AG08396 (cell line): ENCODE results near the gene ADIRF.
"Not testable (repeated sequence)": the region's sequence is repeated elsewhere in the genome, so short reads cannot be mapped to it uniquely, and the experiment has no call there.

Experiments used
- DNase-seq: peaks from one replicate; pipeline ENCODE4 v3.0.0; 2012; ENCODE audit warnings: low spot score, mixed read lengths

Gene ADIRF

DNA sequence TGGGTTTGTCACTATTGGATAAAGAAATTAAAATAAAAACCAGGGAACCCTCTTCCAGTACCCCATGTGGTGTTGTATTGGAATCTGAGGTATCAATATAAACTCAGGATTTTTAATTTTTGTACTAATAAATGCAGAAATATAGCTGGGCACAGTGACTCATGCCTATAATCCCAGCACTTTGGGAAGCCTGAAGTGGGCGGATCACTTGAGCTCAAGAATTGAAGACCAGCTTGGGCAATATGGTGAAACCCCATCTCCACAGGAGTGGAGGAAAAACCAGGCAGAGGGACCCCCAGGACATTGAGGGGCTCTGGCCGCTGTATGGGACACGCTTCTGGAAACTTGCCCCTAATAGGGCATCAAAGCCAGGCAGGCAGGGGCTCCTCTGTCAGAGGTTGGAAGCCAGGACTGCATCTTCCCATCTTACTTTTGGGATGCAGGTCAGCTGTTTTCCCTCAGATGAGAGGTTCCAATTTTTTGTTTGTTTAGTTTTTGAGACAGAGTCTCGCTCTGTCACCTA lies 11.1 kb downstream of the ADIRF start:
- DNase-seq, result peak; percentile 2

DNA sequence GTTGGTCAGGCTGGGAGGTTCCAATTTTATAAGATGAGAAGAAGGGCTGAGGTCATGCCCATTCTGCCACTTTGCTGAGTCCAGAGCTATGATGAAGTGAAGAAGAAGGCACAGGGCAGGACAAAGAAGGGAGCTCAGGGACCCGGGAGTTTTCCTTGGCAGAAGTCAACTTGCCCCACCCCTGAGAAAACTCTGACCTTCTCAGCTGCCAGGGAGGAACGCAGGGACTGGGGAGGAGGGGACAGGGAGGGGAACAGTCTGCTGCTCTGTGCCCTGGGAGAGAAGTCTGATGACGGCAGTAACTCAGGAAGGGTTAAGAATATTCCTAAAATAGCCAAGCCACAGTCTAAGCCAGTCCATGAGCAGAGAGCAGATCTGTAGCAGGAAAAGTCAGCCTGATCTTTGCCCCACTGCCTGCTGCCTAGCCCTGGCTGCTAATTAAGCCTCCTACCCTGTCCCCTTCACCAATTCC lies 11.7 kb downstream of the ADIRF start:
- peak; percentile 36 for DNase-seq

DNA sequence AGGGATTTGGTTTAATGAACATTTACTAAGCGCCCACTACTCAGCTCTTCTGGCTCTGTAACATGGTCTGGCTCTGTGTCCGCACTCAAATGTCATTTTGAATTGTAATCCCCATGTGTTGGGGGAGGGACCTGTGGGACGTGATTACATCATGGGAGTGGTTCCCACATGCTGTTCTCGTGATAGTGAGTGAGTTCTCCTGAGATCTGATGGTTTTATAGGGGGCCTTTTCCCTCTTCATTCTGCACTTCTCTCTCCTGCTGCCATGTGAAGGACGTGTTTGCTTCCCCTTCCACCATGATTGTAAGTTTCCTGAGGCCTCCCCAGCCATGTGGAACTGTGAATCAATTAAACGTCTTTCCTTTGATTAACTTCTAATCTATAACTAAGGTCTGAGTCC lies 12.7 kb downstream of the ADIRF start:
- not testable (repeated sequence) for DNase-seq

DNA sequence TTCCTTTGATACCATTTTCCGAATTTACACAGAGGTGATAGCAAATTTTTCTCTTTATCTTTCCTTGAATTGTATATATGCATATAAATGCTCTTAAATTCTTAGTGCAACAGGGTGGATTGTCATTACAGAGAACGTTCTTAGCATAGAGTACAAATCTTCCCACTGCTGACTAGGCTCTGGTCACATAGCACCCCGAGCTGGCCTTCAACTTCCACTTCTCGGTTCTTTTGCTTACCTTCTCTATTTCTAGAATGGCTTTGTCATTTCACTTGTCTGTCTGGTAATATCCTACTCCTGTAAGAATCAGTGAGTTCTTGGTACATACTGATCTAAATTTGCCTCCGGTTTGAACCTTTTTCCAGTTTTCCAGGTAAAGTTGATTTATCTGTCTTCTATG lies 13.4 kb downstream of the ADIRF start:
- no peak for DNase-seq

DNA sequence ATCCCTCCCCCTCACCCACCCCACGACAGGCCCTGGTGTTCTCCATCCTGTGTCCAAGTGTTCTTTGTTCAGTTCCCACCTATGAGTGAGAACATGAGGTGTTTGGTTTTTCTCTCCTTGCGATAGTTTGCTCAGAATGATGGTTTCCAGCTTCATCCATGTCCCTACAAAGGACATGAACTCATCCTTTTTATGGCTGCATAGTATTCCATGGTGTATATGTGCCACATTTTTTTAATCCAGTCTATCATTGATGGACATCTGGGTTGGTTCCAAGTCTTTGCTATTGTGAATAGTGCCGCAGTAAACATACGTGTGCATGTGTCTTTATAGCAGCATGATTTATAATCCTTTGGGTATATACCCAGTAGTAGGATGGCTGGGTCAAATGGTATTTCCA lies 16.2 kb downstream of the ADIRF start:
- DNase-seq, result not testable (repeated sequence)

DNA sequence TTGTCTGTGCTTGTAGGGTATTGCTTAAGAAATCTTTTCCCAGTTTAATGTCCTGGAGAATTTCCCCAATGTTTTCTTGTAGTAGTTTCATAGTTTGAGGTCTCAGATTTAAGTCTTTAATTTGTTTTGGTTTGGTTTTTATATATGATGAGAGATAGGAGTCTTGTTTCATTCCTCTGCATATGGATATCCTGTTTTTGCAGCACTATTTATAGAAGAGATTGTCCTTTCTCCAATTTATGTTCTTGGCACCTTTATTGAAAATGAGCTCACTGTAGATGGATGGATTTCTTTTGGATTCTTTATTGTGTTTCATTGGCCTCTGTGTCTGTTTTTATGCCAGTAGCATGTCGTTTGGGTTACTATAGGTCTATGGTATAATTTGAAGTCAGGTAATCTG lies 20.2 kb downstream of the ADIRF start:
- no peak for DNase-seq

DNA sequence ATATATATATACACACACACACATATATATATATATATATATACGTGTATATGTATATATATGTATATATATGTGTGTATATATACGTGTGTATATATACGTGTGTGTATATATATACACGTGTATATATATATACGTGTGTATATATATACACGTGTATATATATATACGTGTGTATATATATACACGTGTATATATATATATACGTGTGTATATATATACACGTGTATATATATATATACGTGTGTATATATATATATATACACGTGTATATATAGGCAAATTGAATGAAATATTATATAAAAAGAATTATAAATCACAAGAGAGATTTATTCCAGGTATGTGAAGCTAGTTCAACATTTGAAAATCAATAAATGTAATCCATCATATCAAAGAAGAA lies 23.1 kb downstream of the ADIRF start:
- not testable (repeated sequence) for DNase-seq

DNA sequence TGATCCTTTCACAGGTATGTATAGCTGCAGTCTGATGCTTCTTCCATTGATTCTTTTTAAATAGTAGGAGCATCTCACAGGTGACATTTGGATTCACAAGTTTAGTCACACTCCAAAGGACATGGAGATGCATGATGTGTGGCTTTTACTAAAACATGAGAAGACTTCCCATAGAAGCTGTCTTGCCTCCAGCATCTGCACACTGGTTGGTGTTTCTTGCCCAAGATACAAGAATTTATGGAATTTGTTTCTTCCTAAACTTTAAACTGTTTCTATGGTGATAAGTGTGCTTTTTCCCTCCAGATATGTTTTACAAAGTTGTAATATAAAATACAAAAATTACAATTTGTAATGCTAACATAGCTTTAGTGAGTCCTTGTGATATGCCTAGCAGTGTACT lies 24.2 kb downstream of the ADIRF start:
- no peak for DNase-seq

DNA sequence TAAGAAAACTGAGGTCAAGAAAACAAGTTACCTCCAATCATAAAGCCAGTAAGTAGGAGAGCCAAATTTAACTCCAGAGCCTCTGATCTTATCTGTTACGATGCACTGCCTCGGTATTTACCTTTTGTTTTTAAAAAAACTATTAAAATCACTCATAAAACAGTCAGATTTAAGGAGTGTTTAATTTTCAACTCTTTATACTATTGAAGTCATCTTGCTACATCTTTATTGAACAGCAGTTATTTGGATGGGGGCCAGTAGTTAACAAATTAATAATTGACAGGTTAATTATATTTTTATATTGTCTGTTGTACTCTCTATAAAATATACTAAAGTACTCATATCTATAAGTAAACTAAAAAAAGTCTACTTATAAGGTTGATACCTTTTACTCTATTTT lies 24.6 kb downstream of the ADIRF start:
- DNase-seq, result no peak

DNA sequence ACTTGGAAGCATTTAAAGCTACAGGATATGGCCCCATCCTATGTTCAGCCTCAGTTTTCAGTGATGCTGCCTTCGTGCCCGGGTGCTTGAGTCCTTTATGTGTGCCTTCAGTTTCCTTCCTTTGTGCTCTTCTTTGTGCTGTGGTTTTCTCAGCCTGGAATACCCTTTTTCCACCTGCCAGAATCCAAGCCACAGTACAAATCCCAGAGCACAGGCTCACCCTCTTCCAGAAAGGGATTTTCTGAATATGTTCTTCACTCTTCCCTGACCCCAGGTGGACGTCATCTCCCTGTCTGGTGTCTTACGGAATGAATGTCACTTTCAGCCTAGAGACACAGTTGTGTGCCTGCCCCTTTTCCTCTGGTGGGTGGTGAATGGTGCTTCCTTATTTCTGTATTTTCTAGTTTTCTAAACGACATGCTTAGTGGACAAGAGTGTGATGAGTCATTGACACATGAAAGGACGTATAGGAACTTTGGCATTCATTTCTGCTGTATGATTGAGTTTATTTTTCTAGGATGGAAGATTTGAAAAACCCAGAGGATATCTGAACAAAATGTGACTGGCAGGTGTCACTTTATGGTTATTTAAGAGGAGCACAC lies 31.6 kb downstream of the ADIRF start:
- DNase-seq, result not testable (repeated sequence)

DNA sequence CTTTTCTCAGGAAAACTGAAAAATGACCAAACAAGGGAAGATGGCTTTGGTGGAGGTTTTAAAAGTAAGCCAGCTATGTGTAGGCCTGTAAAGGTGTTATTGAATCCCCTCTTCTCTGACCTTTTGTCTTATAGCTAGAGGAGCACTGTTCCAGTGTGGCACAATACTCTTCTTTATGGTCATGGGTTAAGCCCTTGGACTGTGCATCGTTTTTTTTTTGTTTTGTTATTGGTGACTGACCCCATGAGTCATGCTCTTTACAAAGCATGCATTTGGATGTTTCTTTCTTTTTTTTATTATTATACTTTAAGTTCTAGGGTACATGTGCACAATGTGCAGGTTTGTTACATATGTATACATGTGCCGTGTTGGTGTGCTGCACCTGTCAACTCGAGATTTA lies 32.2 kb downstream of the ADIRF start:
- no peak for DNase-seq

DNA sequence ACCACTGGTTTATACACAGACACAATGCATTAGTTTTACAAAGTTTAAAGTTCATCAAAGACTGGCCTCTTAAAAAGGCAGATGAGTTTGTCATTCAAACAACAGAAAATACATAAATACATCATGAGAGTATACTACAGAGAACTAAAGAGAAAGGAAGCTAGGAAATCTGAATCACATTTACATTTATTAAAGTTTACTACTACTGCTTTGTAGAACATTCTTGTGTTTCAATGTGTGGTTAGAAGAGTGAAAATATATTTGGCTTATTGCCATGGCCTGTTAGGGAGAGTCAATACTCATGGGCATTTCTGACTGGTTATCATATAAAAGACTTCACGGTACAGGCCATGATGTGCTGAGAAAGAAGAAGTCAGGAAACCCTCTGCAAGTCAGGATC lies 38.8 kb downstream of the ADIRF start:
- DNase-seq, result not testable (repeated sequence)

DNA sequence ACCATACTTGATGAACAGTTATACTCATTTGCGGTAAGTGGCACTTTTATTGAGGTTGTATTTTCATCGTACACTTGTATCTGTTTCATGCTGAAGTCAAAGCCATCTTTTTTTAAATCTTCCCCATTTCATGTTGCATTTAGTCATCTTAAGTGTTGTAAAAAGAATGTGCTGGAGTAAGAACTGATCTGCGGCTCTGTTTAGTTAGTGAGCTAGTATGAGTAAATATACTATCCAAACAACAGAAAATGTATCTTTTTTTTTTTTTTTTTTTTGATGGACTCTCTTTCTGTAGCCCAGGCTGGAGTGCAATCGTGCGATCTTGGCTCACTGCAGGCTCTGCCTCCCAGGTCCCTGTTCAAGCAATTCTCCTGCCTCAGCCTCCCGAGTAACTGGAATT lies 39.4 kb downstream of the ADIRF start:
- not testable (repeated sequence) for DNase-seq

DNA sequence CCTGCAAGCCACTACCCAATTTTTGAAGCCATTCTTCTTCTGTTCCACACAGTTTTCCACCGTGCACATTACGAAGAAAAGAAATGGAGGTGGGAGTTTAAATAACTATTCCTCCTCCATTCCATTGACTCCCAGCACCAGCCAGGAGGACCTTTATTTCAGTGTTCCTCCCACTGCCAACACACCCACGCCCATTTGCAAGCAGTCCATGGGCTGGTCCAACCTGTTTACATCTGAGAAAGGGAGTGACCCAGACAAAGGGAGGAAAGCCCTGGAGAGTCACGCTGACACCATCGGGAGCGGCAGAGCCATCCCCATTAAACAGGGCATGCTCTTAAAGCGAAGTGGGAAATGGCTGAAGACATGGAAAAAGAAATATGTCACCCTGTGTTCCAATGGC lies 40.0 kb downstream of the ADIRF start:
- DNase-seq, result not testable (repeated sequence)

DNA sequence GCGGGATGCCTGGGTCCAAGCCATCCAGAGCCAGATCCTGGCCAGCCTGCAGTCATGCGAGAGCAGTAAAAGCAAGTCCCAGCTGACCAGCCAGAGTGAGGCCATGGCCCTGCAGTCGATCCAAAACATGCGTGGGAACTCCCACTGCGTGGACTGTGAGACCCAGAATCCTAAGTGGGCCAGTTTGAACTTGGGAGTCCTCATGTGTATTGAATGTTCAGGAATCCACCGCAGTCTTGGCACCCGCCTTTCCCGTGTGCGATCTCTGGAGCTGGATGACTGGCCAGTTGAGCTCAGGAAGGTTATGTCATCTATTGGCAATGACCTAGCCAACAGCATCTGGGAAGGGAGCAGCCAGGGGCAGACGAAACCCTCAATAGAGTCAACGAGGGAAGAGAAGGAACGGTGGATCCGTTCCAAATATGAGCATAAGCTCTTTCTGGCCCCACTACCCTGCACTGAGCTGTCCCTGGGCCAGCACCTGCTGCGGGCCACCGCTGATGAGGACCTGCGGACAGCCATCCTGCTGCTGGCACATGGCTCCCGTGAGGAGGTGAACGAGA lies 40.9 kb downstream of the ADIRF start:
- DNase-seq, result not testable (repeated sequence)

DNA sequence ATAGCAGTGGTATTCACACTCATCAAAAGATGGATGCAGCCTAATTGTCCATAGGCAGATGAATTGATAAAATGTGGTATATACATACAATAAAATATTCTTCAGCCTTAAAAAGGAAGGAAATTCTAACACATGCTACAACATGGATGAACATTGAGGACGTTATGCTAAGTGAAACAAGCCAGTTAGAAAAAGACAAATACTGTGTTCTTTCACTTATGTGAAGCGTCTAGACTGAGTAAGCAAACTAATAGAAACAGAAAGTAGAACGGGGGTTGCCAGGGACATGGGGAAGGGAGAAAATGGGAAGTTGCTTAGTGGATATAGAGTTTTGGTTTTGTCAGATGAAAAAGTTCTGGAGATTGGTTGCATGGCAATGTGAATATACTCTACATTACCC lies 45.2 kb downstream of the ADIRF start:
- DNase-seq, result not testable (repeated sequence)

DNA sequence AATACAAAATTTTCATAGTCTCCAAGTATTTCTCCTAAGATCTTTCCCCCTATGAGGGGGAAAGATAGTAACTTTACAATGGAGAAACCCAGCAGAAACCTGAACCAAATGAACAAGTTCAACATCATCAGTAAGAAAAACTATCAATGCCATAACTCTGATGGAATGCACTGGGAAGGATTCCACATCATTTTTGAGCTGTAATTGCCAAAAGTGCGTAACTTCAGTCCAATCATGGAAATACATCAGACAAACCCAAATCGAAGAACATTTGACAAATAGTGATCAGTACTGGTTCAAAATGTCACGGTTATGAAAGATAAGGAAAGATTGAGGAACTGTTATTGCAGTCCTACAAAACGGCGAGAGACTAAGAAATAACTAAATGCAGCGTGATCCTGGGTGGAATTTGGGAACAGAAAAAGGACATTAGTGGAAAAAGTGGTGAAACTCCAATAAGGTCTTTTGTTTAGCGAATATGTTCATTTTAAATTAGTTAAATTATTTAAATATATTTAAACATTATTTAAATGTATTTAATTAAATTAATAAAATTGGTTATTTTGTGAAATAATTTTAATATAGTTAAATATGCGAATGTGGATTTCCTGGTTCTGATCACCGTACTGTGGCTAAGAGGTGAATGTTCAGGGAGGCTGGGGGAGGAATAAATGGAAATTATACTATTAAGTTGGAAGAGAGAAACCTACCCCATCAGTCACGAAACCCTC lies 46.9 kb downstream of the ADIRF start:
- not testable (repeated sequence) for DNase-seq

DNA sequence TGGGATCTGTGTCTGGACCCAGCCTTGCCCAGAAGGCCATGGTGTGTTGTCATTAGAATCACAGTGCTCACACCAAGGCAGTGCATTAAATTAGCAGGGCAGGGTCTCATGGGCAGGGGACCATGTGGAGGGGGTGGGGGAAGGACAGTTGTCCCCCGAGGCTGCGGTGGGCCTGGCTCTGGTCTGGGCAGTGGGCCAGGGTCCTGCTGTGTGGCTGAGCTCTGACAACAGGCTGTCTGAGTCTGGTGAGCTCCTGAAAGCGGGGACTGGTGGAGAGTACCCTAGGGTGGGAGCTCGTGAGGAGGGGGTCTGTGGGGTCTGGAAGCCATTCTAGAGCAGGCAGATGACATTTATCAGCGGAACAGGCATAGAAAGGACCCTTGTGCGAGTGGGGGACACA lies 49.8 kb downstream of the ADIRF start:
- not testable (repeated sequence) for DNase-seq

DNA sequence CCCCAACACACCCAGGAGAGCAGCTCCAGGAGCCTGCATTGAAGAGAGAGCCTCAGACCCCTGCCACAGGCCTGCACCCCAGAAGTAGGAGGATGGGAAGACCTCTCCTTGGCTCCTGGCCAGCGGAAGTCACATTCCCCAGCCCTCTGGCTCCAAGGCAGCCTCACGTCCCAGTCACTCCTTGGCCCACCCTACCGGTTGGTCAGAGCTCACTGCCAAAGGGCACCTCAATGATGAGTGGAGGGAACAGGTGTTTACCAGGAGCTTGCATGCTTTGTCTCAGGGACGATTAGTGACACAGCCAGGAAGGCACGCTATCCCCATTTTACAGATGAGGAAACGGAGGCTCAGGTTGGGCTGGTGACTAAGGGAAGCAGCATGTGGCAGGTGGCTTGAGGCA lies 50.8 kb downstream of the ADIRF start:
- DNase-seq, result not testable (repeated sequence)

DNA sequence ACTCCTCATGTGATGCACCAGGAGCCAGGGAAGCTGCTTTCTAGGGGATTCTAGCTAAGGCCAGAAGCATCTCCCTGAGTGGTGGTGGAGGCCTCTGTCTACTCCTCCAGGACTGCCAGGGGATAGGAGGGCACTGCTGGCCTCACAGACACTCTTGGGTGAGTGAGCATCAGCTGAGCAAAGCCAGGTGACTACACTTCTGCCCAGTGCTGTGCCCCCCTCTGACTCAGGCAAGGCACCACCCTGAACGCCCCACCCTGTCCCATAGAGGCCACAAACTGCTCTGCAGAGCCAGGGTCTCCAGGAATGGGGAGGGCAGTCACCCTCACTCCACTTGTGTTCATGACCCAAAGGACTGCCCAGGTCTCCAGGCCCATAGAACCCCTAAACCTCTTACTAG lies 51.2 kb downstream of the ADIRF start:
- DNase-seq, result not testable (repeated sequence)

DNA sequence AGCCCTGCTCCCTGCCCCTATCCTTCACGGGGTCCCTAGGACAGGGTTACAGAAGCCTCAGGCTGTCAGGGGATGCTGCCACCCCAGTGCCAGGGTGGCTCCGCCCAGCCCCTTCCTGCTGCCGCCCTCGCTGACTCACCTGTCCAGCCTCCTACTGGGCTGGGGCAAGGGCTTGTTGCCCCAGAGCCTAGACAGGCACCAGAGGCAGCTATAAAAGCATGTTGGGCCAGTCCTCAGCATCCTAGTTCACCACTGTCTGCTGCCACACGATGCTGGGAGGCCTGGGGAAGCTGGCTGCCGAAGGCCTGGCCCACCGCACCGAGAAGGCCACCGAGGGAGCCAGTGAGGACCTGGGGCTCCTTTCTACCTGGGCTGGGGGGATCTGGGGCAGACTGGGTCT lies 51.8 kb downstream of the ADIRF start, which contains the start of gene FAM25A:
TSS of gene FAM25A (plus strand) at position 239 of the 400 bp plus-strand sequence. CDS start at position 270, 31 bp downstream.
- not testable (repeated sequence) for DNase-seq
